ENCODE data around the gene SLITRK4. TPM values are rescaled to one million over a fixed set of nuclear protein-coding genes. Genes with fewer than 3 reads are reported as not detected.

Gene SLITRK4
- total and polyA plus RNA-seq, 2 donors (not counting 1 experiment from before 2014, with no cell fraction given) = 0.01 to 0.99 TPM

GRCh38 chrX:143581240-143581639 lies 54.7 kb downstream of the SLITRK4 start:
- no peak overlapping the region for H3K9ac ChIP-seq (ENCODE audit: insufficient read depth, low read length)
- no peaks in the 10 kb centered on the region for H3K9me3 ChIP-seq (ENCODE audit: control insufficient read depth, insufficient read depth, low read depth, low read length)
- no peak overlapping the region for H3K4me2 ChIP-seq (ENCODE audit: extremely low read depth, insufficient read depth, low read length)
- no peak for DNase-seq (ENCODE audit: low read depth in 2 of 2)
- TF ChIP-seq CTCF (conservative IDR thresholded peaks at IDR 0.05 in 1 of 2, IDR thresholded peaks at IDR 0.05 in 1 of 2; ENCODE audit: low read depth in 1 of 2, low read length in 2 of 2) (no peak), EZH2 (IDR thresholded peaks at IDR 0.05; ENCODE audit: low read length, missing control alignments) (no peak)
- H4K20me1 ChIP-seq (ENCODE audit: control insufficient read depth, extremely low read depth, insufficient read depth, low read length) = no peaks in the 10 kb centered on the region
- no peak overlapping the region for H3K27ac ChIP-seq (ENCODE audit: insufficient read depth, low read length)
- no peaks in the 10 kb centered on the region for H3K4me1 ChIP-seq (ENCODE audit: control insufficient read depth, extremely low read depth, insufficient read depth, low read length)
- H2AFZ ChIP-seq (ENCODE audit: low read length) = no peak overlapping the region
- H3K27me3 ChIP-seq (ENCODE audit: control insufficient read depth, insufficient read depth, low read length) = no peaks in the 10 kb centered on the region
- no peak overlapping the region for H3K4me3 ChIP-seq (replicated peaks in 1 of 4; ENCODE audit: control extremely low read depth in 1 of 4, insufficient read depth in 1 of 4, low read depth in 3 of 4, low read length in 4 of 4)
- no peaks in the 10 kb centered on the region for H3K36me3 ChIP-seq (ENCODE audit: control insufficient read depth, insufficient read depth, low read length)
- no peaks in the 10 kb centered on the region for H3K79me2 ChIP-seq (ENCODE audit: control insufficient read depth, insufficient read depth, low read length)

DNA sequence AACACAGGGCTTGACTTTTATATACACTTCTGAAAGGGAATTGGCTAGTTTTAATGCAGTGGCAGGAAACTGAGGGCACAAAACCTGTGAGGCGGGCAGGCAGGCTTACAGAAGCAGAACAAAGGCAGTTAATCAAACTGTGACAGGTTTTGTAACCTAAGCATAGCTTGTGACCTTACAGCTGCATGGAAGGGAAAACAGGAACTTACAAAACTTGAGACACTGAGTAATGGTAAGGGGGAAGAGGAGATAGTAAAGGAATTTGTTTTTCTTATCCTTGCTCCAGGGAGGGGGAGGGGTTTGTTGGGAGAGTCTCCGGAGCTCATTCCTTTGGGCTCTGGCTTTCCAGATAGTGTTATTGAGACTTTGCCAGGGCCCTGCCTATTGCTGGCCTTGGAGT lies 55.6 kb downstream of the SLITRK4 start:
- DNase-seq (ENCODE audit: low read depth in 2 of 2) = peak in 1 of 2 donors; percentile 10

More for the DNA sequence above, 55.6 kb downstream of the SLITRK4 start:
- H3K4me2 ChIP-seq (ENCODE audit: extremely low read depth, insufficient read depth, low read length) = no peak overlapping the region
- H2AFZ ChIP-seq (ENCODE audit: low read length) = no peak overlapping the region
- no peaks in the 10 kb centered on the region for H4K20me1 ChIP-seq (ENCODE audit: control insufficient read depth, extremely low read depth, insufficient read depth, low read length)
- no peak overlapping the region for H3K9ac ChIP-seq (ENCODE audit: insufficient read depth, low read length)
- TF ChIP-seq CTCF (conservative IDR thresholded peaks at IDR 0.05 in 1 of 2, IDR thresholded peaks at IDR 0.05 in 1 of 2; ENCODE audit: low read depth in 1 of 2, low read length in 2 of 2) (no peak), EZH2 (IDR thresholded peaks at IDR 0.05; ENCODE audit: low read length, missing control alignments) (no peak)
- no peak overlapping the region for H3K27ac ChIP-seq (ENCODE audit: insufficient read depth, low read length)
- no peaks in the 10 kb centered on the region for H3K4me1 ChIP-seq (ENCODE audit: control insufficient read depth, extremely low read depth, insufficient read depth, low read length)
- H3K36me3 ChIP-seq (ENCODE audit: control insufficient read depth, insufficient read depth, low read length) = no peaks in the 10 kb centered on the region
- no peaks in the 10 kb centered on the region for H3K79me2 ChIP-seq (ENCODE audit: control insufficient read depth, insufficient read depth, low read length)
- no peaks in the 10 kb centered on the region for H3K9me3 ChIP-seq (ENCODE audit: control insufficient read depth, insufficient read depth, low read depth, low read length)
- no peaks in the 10 kb centered on the region for H3K27me3 ChIP-seq (ENCODE audit: control insufficient read depth, insufficient read depth, low read length)
- no peak overlapping the region for H3K4me3 ChIP-seq (replicated peaks in 1 of 4; ENCODE audit: control extremely low read depth in 1 of 4, insufficient read depth in 1 of 4, low read depth in 3 of 4, low read length in 4 of 4)

Other genes with a start within 250 kb of the SLITRK4 start
- gene SPANXN3, start 118.6 kb downstream of the SLITRK4 start, total RNA-seq = not detected in 2 replicates
- not detected in 2 replicates for gene SPANXN3, start 118.6 kb downstream of the SLITRK4 start, polyA plus RNA-seq
- gene SPANXN2, start 84.7 kb upstream of the SLITRK4 start, total RNA-seq = not detected in 2 replicates
- gene SPANXN2, start 84.7 kb upstream of the SLITRK4 start, polyA plus RNA-seq = not detected in 2 replicates
- gene UBE2NL, start 248.0 kb upstream of the SLITRK4 start, total RNA-seq = not detected in 2 replicates
- not detected in 2 replicates for gene UBE2NL, start 248.0 kb upstream of the SLITRK4 start, polyA plus RNA-seq